GM19397 (cell line): ENCODE measurements around the gene PFKFB4.

ENCODE experiments used
- ATAC-seq: cut with Tn5 transposase; IDR thresholded peaks from one replicate; pipeline ENCODE4 v1.9.1; 2021; ENCODE audit warnings: mild to moderate bottlenecking, moderate library complexity; ENCODE audit not compliant: unreplicated experiment

The PFKFB4 gene

DNA sequence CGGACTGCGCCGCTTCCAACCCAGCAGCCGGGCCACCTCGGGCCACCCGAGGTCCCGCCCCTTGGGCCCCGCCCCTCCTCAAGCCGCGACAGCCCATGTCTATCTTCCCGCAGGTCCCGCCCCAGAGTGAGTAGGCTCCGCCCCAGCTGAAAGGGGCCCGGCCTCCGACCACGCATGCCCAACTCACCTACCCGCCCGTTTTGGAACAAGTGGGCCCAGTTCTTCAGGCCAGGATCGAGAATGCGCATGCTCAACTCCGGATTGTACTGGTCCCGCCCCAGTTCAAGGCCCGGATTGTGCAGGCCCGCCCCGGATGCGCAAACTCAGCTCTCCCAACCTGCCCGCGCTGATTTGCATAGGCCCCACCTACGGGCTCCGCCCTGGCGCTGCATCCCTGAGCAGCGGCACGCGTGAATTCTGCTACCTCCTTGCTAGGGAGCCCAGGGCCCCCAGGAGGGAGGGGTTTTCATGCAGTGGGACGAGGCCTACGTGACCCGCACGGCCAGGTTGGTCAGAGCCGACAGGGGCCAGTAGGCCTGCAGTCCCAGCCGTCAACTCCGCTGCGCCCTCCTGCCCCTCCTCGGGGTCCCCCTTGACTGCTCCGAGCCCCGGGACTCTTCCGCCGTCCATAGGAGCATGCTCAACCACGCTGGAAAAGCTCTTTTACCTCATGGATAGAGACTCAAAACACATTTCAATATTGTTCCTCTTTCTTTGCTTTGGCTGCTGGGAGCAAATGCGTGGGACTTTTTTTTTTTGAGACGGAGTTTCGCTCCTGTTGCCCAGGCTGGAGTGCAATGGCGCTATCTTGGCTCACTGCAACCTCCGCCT, at the start of gene PFKFB4:
Gene PFKFB4, minus strand, starts transcription at position 8 of the 831 bp plus-strand sequence. CDS start 26 bp downstream, outside the sequence.
- ATAC-seq, result peak; percentile 85

DNA sequence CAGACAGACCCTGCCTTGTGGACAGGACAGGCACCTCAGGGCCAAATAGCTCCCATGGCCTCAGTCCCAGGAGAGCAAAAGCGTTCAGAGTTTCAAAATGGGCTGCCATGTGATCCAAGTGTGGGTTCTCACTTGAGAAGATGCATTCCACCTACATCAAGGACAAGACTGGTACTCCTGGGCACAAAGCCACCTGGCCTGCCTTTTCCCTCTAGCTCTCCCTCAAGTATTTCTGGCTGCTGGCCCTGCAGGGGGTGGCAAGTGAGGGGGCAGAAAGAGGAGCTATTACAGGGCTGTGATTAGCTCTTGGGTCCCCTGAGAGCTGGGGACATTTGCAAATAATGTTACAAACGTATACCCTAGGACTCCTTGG, 45.0 kb upstream of the PFKFB4 start:
- ATAC-seq, result no peak

- no peak for ATAC-seq
Observed at GRCh38 chr3:48600711-48601621, 44.4 kb upstream of the PFKFB4 start.

GRCh38 chr3:48599509-48600285, 43.1 kb upstream of the PFKFB4 start:
- no peak for ATAC-seq

DNA sequence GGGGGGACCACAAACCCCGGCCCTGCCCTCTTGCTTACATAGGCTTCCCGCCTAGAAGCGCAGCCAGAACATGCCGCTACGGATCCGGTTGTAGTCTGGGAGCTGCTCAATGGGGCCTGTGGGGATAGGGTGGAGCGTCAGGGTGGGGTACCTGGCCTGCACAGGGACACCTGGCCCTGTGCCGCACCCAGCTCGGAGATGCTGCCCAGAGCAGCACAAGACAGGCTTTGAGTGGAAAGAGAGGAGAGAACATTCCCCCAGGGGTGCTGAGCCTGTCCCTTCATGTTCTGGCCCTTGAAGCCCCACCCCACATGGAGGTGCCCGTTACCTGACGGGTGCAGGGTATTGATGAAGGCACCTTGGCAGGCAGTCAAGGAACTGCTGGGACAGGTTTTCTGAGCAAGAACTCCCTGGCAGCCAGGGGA, 42.5 kb upstream of the PFKFB4 start:
- no peak for ATAC-seq

- ATAC-seq, result no peak
Observed at GRCh38 chr3:48598323-48599076, 41.9 kb upstream of the PFKFB4 start.

- ATAC-seq, result no peak
Observed at GRCh38 chr3:48597408-48597800, 40.8 kb upstream of the PFKFB4 start.

- ATAC-seq, result no peak
Observed at GRCh38 chr3:48596676-48597407, 40.2 kb upstream of the PFKFB4 start.

- ATAC-seq, result no peak
Observed at GRCh38 chr3:48596157-48596556, 39.6 kb upstream of the PFKFB4 start.

DNA sequence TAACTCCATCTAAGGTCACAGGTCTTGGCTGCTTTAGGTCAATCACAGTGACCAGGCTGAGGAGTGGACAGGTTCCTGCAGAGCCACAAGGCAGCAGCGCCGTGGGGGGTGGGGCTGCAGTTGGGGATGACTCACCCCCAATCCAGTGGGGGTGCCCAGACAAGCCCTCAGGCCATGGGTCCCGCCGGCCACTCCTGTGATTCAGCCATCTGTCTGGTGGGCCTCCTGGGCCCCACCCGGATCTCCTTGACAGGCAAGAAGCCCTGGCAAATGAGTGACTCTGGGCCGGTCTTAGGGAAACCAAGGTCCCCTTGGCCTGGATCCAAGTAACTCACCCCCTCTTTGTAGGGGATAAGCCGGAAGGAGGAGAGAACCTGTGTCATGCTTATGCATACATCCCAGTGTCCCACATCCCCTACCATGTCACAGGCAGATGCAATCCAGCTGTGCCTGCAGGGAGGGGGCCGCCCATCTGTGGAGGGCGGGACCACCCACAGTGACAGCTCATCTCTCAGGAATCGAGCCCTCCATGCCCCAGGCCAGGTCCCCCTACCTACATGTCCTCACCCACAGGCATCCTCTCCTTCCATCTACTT, 39.0 kb upstream of the PFKFB4 start:
- no peak for ATAC-seq

DNA sequence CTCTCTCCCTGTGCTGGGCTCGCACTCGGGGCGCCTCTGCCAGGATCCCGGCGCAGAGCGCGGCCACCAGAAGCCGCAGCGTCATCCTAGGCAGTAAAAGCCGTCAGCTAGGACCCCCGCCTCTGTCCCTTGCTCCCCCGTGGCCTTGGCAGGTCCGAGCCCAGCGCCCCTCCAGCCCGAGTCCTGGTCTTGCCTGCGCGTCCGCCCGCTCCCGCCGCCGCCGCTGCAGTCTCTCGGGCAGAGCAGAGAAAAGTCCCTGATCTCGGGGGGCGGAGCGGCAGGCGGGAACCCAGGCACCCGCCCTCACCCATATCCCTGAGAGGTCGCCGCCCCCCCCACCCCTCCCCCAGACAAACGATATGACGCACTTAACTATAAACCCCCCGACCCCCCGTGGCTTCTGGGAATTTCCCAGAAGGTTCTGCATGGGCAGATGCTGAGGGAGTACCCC, 38.5 kb upstream of the PFKFB4 start, which contains the start of gene COL7A1:
Gene COL7A1, minus strand, starts transcription at position 255 of the 451 bp plus-strand sequence. Its CDS starts 170 bp downstream, at position 85.
- no peak for ATAC-seq

DNA sequence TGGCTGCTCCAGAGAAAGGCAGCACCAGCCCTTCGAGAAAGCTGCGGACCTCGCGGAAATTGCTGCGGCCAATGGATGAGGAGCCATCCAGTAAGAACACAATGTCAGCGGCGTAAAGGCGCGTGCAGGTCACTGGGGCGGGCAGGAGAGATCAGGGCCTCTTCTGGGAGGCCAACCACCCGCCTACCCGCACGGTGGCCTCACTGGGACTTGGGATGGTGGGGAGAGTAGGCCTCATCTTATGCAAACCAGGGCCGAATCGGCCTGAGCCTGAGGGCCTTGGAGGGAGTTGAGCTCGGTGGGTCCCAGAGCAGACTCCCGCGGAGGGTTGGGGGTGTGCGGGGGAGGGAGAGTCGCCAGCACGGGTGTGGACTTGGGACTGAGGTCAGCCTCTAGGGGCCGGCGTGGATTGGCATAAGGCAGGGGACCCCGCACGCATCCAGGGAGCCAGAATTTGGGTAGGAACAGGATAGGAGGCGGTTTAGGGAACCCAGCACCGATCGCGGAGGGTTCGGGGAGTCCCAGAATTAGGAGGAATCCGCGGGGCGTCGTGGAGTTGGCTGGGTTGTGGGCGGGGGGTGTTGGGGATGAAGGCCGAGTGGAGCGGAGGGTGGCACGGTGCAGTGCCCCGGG, 37.9 kb upstream of the PFKFB4 start:
- no peak for ATAC-seq

DNA sequence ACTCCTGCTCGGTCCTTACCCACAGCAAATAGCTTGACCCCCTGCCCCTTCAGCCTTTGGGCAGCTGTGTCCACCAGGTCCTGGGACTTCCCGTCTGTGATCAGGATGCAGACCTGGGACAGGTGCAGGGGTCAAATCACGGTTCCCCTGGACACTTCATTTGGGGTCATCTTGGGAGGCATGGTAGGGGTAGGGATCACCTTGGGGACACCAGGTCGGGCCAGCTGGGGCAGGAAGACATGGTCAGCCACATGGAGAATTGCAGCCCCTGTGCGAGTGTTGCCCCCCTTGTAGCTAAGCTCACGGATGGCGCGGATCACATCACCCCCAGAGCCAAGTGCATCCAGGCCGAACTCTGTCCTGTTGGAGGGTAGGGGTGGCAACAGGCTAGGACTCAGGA, 36.7 kb upstream of the PFKFB4 start:
- ATAC-seq, result no peak

DNA sequence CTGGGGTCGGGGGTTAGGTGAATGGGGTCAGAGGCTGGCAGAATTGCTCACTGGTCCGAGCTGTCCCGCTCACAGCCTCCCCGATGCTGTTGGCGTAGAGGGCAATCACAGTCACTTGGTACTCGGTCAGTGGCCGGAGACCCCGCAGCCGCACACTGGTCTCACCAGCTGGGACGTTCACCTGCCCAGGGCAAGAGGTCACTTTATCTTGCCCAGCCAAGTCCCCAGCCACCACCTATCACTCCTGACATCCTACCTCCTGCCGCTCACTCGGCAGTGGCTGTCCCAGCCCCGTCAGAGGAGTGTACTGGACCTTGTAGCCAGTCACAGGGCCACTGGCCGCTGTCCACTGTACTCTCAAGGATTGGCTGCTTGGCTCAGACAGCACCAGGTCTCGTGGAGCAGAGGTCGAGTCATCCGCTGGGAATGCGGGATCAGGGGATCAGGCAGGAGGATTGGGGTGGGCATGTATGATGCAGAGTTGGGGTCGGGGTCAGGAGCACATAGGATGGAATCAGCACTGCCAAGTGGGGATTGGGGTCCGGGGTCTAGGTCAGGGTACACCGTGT, 36.0 kb upstream of the PFKFB4 start:
- ATAC-seq, result no peak

- ATAC-seq, result no peak
Observed at GRCh38 chr3:48591886-48592518, 35.4 kb upstream of the PFKFB4 start.

GRCh38 chr3:48591436-48591835, 34.8 kb upstream of the PFKFB4 start:
- ATAC-seq, result no peak

DNA sequence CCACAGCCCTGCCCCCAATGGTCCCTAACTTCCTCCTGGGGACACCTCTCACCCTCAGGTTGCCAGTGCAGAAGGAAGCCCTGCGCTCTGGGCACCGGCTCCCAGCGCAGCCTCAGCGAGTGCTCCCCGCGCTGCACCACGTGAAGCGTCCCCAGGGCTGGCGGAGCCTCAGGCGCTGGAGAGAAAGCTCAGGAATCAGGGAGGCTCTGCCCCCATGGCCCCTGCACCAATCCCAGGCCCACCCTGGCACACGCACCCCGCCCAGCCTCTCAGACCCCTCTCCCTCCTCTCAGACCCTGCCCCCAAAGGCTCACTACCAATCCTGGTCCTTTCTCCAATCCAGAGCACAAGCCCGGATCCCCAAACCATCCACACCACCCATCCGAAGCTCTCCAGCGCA, 31.6 kb upstream of the PFKFB4 start:
- no peak for ATAC-seq

GRCh38 chr3:48587686-48588085, 31.1 kb upstream of the PFKFB4 start:
- ATAC-seq, result no peak
